Measurements from ENCODE around the gene MCRS1. TPM values are rescaled to one million over a fixed set of nuclear protein-coding genes. Genes with fewer than 3 reads are reported as not detected.

Gene MCRS1
- polyA plus RNA-seq, 3 donors, result 50.3 to 88.8 (median 52.3) TPM

GRCh38 chr12:49584591-49584990 lies 16.6 kb upstream of the MCRS1 start:
- Histone ChIP-seq H3K4me2 (replicated peaks; ENCODE audit: extremely low read depth, low read length, poor library complexity, severe bottlenecking) (no peak overlapping the region), H4K20me1 (ENCODE audit: insufficient read depth, low read length) (no peaks in the 10 kb centered on the region), H3K27me3 (ENCODE audit: control insufficient read depth in 2 of 2, insufficient read depth in 2 of 2, low read length in 2 of 2) (no peaks in the 10 kb centered on the region), H3K36me3 (replicated peaks in 1 of 2; ENCODE audit: control insufficient read depth in 1 of 2, insufficient read depth in 2 of 2, low read length in 2 of 2) (no peaks in the 10 kb centered on the region), H3K79me2 (ENCODE audit: insufficient read depth, low read length) (no peaks in the 10 kb centered on the region), H3K9ac (ENCODE audit: insufficient read depth, low read length, poor library complexity, severe bottlenecking) (peak overlapping the region; percentile 10), H3K9me3 (replicated peaks in 1 of 2; ENCODE audit: control insufficient read depth in 1 of 2, insufficient read depth in 1 of 2, low read length in 2 of 2) (no peaks in the 10 kb centered on the region), H3K27ac (ENCODE audit: low read depth in 1 of 2, low read length in 2 of 2) (no peak overlapping the region), H3K4me3 (replicated peaks in 1 of 3; ENCODE audit: low read depth in 2 of 3, low read length in 3 of 3) (no peak overlapping the region), H2AFZ (ENCODE audit: insufficient read depth, low read depth, low read length, poor library complexity, severe bottlenecking) (no peak overlapping the region), H3K4me1 (ENCODE audit: control insufficient read depth in 1 of 2, insufficient read depth in 2 of 2, low read length in 2 of 2) (peaks cover 7 to 8% of the 10 kb centered on the region in 2 donors)
- Mint-ChIP-seq H3K27me3 (ENCODE audit: low read depth in 3 of 3) (peaks cover 0 to 4% (median 2%) of the 10 kb centered on the region in 3 donors), H3K36me3 (peaks cover 9 to 11% of the 10 kb centered on the region in 2 donors), H3K4me3 (no peak overlapping the region), H3K27ac (peak overlapping the region in 2 of 7 donors; percentile 4 to 77), H3K4me1 (peaks cover 16% of the 10 kb centered on the region), H3K9me3 (peaks cover 0 to 4% (median 0%) of the 10 kb centered on the region in 7 donors)
- intact Hi-C loops (cut with micrococcal nuclease), result loop anchor here in 1 of 2 donors (5.0 kb wide), 1 partner anchor 227 kb away; no protein-coding TSS in a partner anchor
- 67% methylated on average over 3 of the region's 7 CpGs for WGBS (ENCODE audit: insufficient coverage)
- no peak for TF ChIP-seq CTCF (IDR thresholded peaks at IDR 0.05)
- DNase-seq, result no peak

- WGBS (ENCODE audit: insufficient coverage), result 94% methylated on average over 11 of the region's 13 CpGs
- H3K9me3 Mint-ChIP-seq, result peaks cover 0 to 1% (median 0%) of the 10 kb centered on the region in 7 donors
Observed at GRCh38 chr12:49583366-49584094, 15.6 kb upstream of the MCRS1 start.

More at GRCh38 chr12:49583366-49584094, 15.6 kb upstream of the MCRS1 start:
- H3K36me3 ChIP-seq (replicated peaks in 1 of 2; ENCODE audit: control insufficient read depth in 1 of 2, insufficient read depth in 2 of 2, low read length in 2 of 2), result no peaks in the 10 kb centered on the region
- H3K36me3 Mint-ChIP-seq, result peaks cover 9 to 12% of the 10 kb centered on the region in 2 donors
- TF ChIP-seq CTCF (IDR thresholded peaks at IDR 0.05), result no peak
- H3K4me1 Mint-ChIP-seq, result peaks cover 11% of the 10 kb centered on the region
- no peaks in the 10 kb centered on the region for H3K79me2 ChIP-seq (ENCODE audit: insufficient read depth, low read length)
- intact Hi-C loops (cut with micrococcal nuclease), result loop anchor here in 1 of 2 donors (5.0 kb wide), 1 partner anchor 226 kb away; no protein-coding TSS in a partner anchor
- H3K27ac ChIP-seq (ENCODE audit: low read depth in 1 of 2, low read length in 2 of 2), result no peak overlapping the region
- H3K4me2 ChIP-seq (replicated peaks; ENCODE audit: extremely low read depth, low read length, poor library complexity, severe bottlenecking), result no peak overlapping the region
- H3K27ac Mint-ChIP-seq, result no peak overlapping the region
- peaks cover 0 to 4% (median 2%) of the 10 kb centered on the region in 3 donors for H3K27me3 Mint-ChIP-seq (ENCODE audit: low read depth in 3 of 3)
- no peak overlapping the region for H3K4me3 Mint-ChIP-seq
- DNase-seq, result no peak
- no peaks in the 10 kb centered on the region for H3K27me3 ChIP-seq (ENCODE audit: control insufficient read depth in 2 of 2, insufficient read depth in 2 of 2, low read length in 2 of 2)
- H2AFZ ChIP-seq (ENCODE audit: insufficient read depth, low read depth, low read length, poor library complexity, severe bottlenecking), result no peak overlapping the region
- H3K9ac ChIP-seq (ENCODE audit: insufficient read depth, low read length, poor library complexity, severe bottlenecking), result no peak overlapping the region
- no peak overlapping the region for H3K4me3 ChIP-seq (replicated peaks in 1 of 3; ENCODE audit: low read depth in 2 of 3, low read length in 3 of 3)
- H4K20me1 ChIP-seq (ENCODE audit: insufficient read depth, low read length), result no peaks in the 10 kb centered on the region
- H3K9me3 ChIP-seq (replicated peaks in 1 of 2; ENCODE audit: control insufficient read depth in 1 of 2, insufficient read depth in 1 of 2, low read length in 2 of 2), result no peaks in the 10 kb centered on the region
- H3K4me1 ChIP-seq (ENCODE audit: control insufficient read depth in 1 of 2, insufficient read depth in 2 of 2, low read length in 2 of 2), result peaks cover under 1 to 2% of the 10 kb centered on the region in 2 donors
